CD14-positive monocyte (primary cell): ENCODE results near the gene SLC9A4. TPM values are rescaled to one million over a fixed set of nuclear protein-coding genes. Genes with fewer than 3 reads are reported as not detected.

Experiments
- DNase-seq, 3 donors: peaks; one replicate each; pipeline ENCODE4 v3.0.0-alpha.2; 2011 to 2022
- H2AFZ ChIP-seq: 2 replicates; pipeline ENCODE4 v1.6.0; 2012; ENCODE audit warnings: mild to moderate bottlenecking, low read depth, low read length, inconsistent platforms; ENCODE audit not compliant: insufficient read depth, poor library complexity, severe bottlenecking
- H3K27ac ChIP-seq, 2 donors: 1 replicate in 1 of 2; 2 replicates in 1 of 2; pipeline ENCODE4 v1.5.1; 2012 to 2013; ENCODE audit warnings: low read length in 2 of 2, control low read depth in 1 of 2, inconsistent platforms in 1 of 2, low read depth in 1 of 2, mild to moderate bottlenecking in 1 of 2
- H3K27me3 ChIP-seq, 2 donors: one replicate each; pipeline versions ENCODE4 v1.6.0 to v1.6.1; 2011 to 2013; ENCODE audit warnings: low read length in 2 of 2; ENCODE audit not compliant: control insufficient read depth in 2 of 2, insufficient read depth in 2 of 2
- H3K36me3 ChIP-seq, 2 donors: replicated peaks in 1 of 2; 1 replicate in 1 of 2; 2 replicates in 1 of 2; pipeline versions ENCODE4 v1.5.1 to v1.6.1; 2012 to 2013; ENCODE audit warnings: low read length in 2 of 2, control low read depth in 1 of 2, inconsistent platforms in 1 of 2, mild to moderate bottlenecking in 1 of 2; ENCODE audit not compliant: insufficient read depth in 2 of 2, control insufficient read depth in 1 of 2
- H3K4me1 ChIP-seq, 2 donors: 1 replicate in 1 of 2; 2 replicates in 1 of 2; pipeline versions ENCODE4 v1.5.1 to v1.6.1; 2012 to 2013; ENCODE audit warnings: low read length in 2 of 2, control low read depth in 1 of 2, inconsistent platforms in 1 of 2, mild to moderate bottlenecking in 1 of 2, moderate library complexity in 1 of 2; ENCODE audit not compliant: insufficient read depth in 2 of 2, control insufficient read depth in 1 of 2
- H3K4me2 ChIP-seq: replicated peaks from 2 replicates; pipeline ENCODE3; 2012; ENCODE audit warnings: low read length, moderate library complexity, mild to moderate bottlenecking; ENCODE audit not compliant: poor library complexity, severe bottlenecking; ENCODE audit errors: extremely low read depth
- H3K4me3 ChIP-seq, 3 experiments: fragments of 200-600 bp in 1 of 3; sonication (generic) in 1 of 3; replicated peaks in 1 of 3; 1 replicate in 2 of 3; 2 replicates in 1 of 3; pipeline ENCODE4 v1.5.1; 2011 to 2013; ENCODE audit warnings: low read length in 3 of 3, mild to moderate bottlenecking in 3 of 3, control low read depth in 2 of 3, low read depth in 2 of 3, inconsistent platforms in 1 of 3, moderate library complexity in 1 of 3
- H3K79me2 ChIP-seq: 2 replicates; pipeline ENCODE4 v1.6.0; 2012; ENCODE audit warnings: mild to moderate bottlenecking, control low read depth, inconsistent platforms, low read length, moderate library complexity; ENCODE audit not compliant: insufficient read depth
- H3K9ac ChIP-seq: 2 replicates; pipeline ENCODE4 v1.6.0; 2017; ENCODE audit warnings: low read length, mild to moderate bottlenecking; ENCODE audit not compliant: insufficient read depth, poor library complexity, severe bottlenecking
- H3K9me3 ChIP-seq, 2 donors: replicated peaks in 1 of 2; 1 replicate in 1 of 2; 2 replicates in 1 of 2; pipeline versions ENCODE4 v1.5.1 to v1.6.1; 2012 to 2013; ENCODE audit warnings: low read length in 2 of 2, control low read depth in 1 of 2; ENCODE audit not compliant: control insufficient read depth in 1 of 2, insufficient read depth in 1 of 2
- H4K20me1 ChIP-seq: 2 replicates; pipeline ENCODE4 v1.6.0; 2012; ENCODE audit warnings: mild to moderate bottlenecking, low read length, control low read depth, moderate library complexity; ENCODE audit not compliant: insufficient read depth
- H3K27ac Mint-ChIP-seq, 7 donors: one replicate each; pipeline ENCODE4 v1.8.0; 2020; ENCODE audit warnings: mild to moderate bottlenecking in 7 of 7, mixed read lengths in 7 of 7, moderate library complexity in 6 of 7, inconsistent platforms in 2 of 7
- H3K27me3 Mint-ChIP-seq, 3 donors: one replicate each; pipeline ENCODE4 v1.8.0; 2021 to 2022; ENCODE audit warnings: low read depth in 3 of 3, mild to moderate bottlenecking in 3 of 3, mixed read lengths in 3 of 3, moderate library complexity in 3 of 3, inconsistent platforms in 1 of 3
- H3K36me3 Mint-ChIP-seq, 2 donors: one replicate each; pipeline ENCODE4 v1.8.0; 2020; ENCODE audit warnings: mixed read lengths in 2 of 2, inconsistent platforms in 1 of 2, mild to moderate bottlenecking in 1 of 2
- H3K4me1 Mint-ChIP-seq: one replicate; pipeline ENCODE4 v1.8.0; 2020; ENCODE audit warnings: mild to moderate bottlenecking, mixed read lengths
- H3K4me3 Mint-ChIP-seq, 2 donors: one replicate each; pipeline ENCODE4 v1.8.0; 2020; ENCODE audit warnings: mild to moderate bottlenecking in 2 of 2, mixed read lengths in 2 of 2, moderate library complexity in 1 of 2
- H3K9me3 Mint-ChIP-seq, 7 donors: one replicate each; pipeline ENCODE4 v1.8.0; 2020 to 2022; ENCODE audit warnings: mixed read lengths in 7 of 7, mild to moderate bottlenecking in 6 of 7, moderate library complexity in 6 of 7, inconsistent platforms in 2 of 7
- CTCF ChIP-seq: fragments of 200-600 bp; IDR thresholded peaks from one replicate; pipeline ENCODE4 v1.8.0; 2022; ENCODE audit warnings: antibody characterized with exemption, mild to moderate bottlenecking
- WGBS: methylation state at CpG from one replicate; pipeline ENCODE4 v1.1.5; 2013; ENCODE audit warnings: missing lambda C conversion rate; ENCODE audit not compliant: insufficient coverage; 5-methylcytosine and 5-hydroxymethylcytosine counted together
- intact Hi-C, 2 donors: fragments of 100-400 bp; cut with micrococcal nuclease; formaldehyde crosslinking; loops; one replicate each; pipeline versions ENCODE4 v1.15.0 to v1.15.1; 2023
- polyA plus RNA-seq, 3 donors: library from polyadenylated mRNA; depleted of rRNA in 1 of 3; unstranded in 2 of 3; stranded (reverse) in 1 of 3; fragments of 300-500 nt in 2 of 3; fragments of >200 nt in 1 of 3; fragmentation: Illumina TruSeq in 2 of 3; gene quantifications; 1 replicate in 2 of 3; 2 replicates in 1 of 3; pipeline ENCODE4 v1.2.3, GENCODE V29; 2012 to 2021

Gene SLC9A4
- polyA plus RNA-seq, 3 donors: not detected

- no peak overlapping the region for H3K27ac Mint-ChIP-seq
These were observed 9.9 kb upstream of the SLC9A4 start for GRCh38 chr2:102463160-102463559.

DNA sequence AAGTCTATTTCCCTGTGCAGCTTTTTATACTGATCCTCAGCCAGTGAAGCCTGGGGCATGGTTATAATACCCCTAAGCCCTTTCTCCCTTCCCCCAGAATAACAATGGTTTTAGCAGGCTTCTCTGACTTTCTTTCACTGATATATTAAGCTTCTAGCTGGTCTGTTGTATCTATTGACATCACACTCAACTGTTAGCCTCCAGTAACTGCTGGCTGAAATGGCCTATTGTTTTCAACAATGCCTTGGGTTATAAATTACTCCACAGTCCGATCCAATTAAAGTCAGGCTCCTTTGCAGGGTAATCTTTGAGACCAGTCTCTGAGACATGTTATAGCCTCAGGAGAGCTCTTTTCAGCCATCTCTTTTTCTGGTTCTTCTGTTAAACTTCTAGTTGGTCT is 2.9 kb upstream of the SLC9A4 start:
- no peaks in the 10 kb centered on the region for H4K20me1 ChIP-seq
- H3K27me3 ChIP-seq: peaks cover 10 to 13% of the 10 kb centered on the region in 2 donors
- peaks cover 1 to 22% (median 5%) of the 10 kb centered on the region in 3 donors for H3K27me3 Mint-ChIP-seq
- H3K4me1 ChIP-seq: no peaks in the 10 kb centered on the region
- no peak overlapping the region for H3K27ac Mint-ChIP-seq
- no peaks in the 10 kb centered on the region for H3K79me2 ChIP-seq
- H3K9ac ChIP-seq: no peak overlapping the region
- H3K4me3 ChIP-seq: no peak overlapping the region
- no peak overlapping the region for H3K4me3 Mint-ChIP-seq
- H3K36me3 Mint-ChIP-seq: no peaks in the 10 kb centered on the region
- no peak overlapping the region for H3K4me2 ChIP-seq
- no peak for DNase-seq
- peaks cover 0 to 3% of the 10 kb centered on the region in 2 donors for H3K9me3 ChIP-seq
- H3K27ac ChIP-seq: no peak overlapping the region
- WGBS: 100% methylated on average over 1 of the region's 1 CpG
- TF ChIP-seq CTCF: no peak
- intact Hi-C loops: loop anchor here (5.0 kb wide), 2 partner anchors 122 to 147 kb away; partner anchors contain the start of gene SLC9A2 (in 2 of the 2)
- H3K4me1 Mint-ChIP-seq: no peaks in the 10 kb centered on the region
- H3K9me3 Mint-ChIP-seq: peaks cover 4 to 22% (median 7%) of the 10 kb centered on the region in 7 donors
- H3K36me3 ChIP-seq: no peaks in the 10 kb centered on the region
- H2AFZ ChIP-seq: no peak overlapping the region

More at GRCh38 chr2:102463160-102463559, 9.9 kb upstream of the SLC9A4 start:
- H2AFZ ChIP-seq: no peak overlapping the region
- no peaks in the 10 kb centered on the region for H3K36me3 Mint-ChIP-seq
- H3K9ac ChIP-seq: no peak overlapping the region
- no peaks in the 10 kb centered on the region for H3K9me3 ChIP-seq
- WGBS: 100% methylated on average over 2 of the region's 5 CpGs
- H3K4me3 Mint-ChIP-seq: no peak overlapping the region
- H3K27me3 Mint-ChIP-seq: peaks cover 3 to 5% (median 4%) of the 10 kb centered on the region in 3 donors
- peaks cover 0 to 2% (median 0%) of the 10 kb centered on the region in 7 donors for H3K9me3 Mint-ChIP-seq
- no peaks in the 10 kb centered on the region for H3K36me3 ChIP-seq
- intact Hi-C loops: no loop called here
- no peak overlapping the region for H3K4me2 ChIP-seq
- no peaks in the 10 kb centered on the region for H3K4me1 ChIP-seq
- no peaks in the 10 kb centered on the region for H3K27me3 ChIP-seq
- no peak for TF ChIP-seq CTCF
- no peaks in the 10 kb centered on the region for H4K20me1 ChIP-seq
- H3K79me2 ChIP-seq: no peaks in the 10 kb centered on the region
- no peaks in the 10 kb centered on the region for H3K4me1 Mint-ChIP-seq
- DNase-seq: no peak
- no peak overlapping the region for H3K27ac ChIP-seq
- H3K4me3 ChIP-seq: no peak overlapping the region
